ENCODE results near the gene WDR87.

DNA sequence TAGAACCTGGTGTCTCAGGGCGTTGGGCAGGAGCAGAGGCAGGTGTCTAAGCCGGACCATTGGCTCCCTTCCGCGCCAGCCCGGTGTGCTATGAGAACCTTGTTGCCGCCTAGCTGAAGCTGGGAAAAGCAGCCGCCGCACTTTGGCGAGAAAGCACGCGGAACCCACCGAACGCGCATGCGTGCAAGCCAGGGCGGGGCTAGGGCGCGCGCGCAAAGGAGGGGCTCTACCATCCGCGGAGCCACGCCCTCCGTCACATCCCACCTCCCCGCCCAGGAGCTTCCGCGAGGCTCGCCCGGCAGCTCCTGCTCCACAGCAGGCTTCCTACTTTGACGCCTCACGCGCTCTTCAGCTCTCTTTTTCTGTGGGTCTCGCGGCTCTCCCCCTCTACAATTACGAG is 51.3 kb downstream of the WDR87 start:
- TF ChIP-seq CTCF (IDR thresholded peaks at IDR 0.05), result no peak
- TF ChIP-seq POLR2AphosphoS5 (IDR thresholded peaks at IDR 0.05), result no peak
- TF ChIP-seq POLR2A (IDR thresholded peaks at IDR 0.05), result no peak

All from upper lobe of left lung (tissue), 4 donors.